A549 (cell line): ENCODE data around the gene DLGAP5. TPM values are rescaled to one million over a fixed set of nuclear protein-coding genes. Genes with fewer than 3 reads are reported as not detected.

Experiments
- ATAC-seq, 2 experiments: fragments of 200-7000 bp in 1 of 2; fragments of >200 bp in 1 of 2; cut with Nextera tagmentation in 1 of 2; cut with Tn5 transposase in 1 of 2; 3 replicates each; pipeline versions ENCODE4 v1.8.0 to v1.9.1; 2018 to 2020; ENCODE audit warnings: mild to moderate bottlenecking in 1 of 2, moderate library complexity in 1 of 2
- CTCF ChIA-PET: fragments of 300-600 bp; sonication (Branson Sonifier 250); formaldehyde crosslinking; extraction: SDS; loops from one replicate; lab custom pipeline; 2021; ENCODE audit warnings: antibody characterized with exemption, inconsistent platforms; lab: Yijun Ruan, JAX
- POLR2A ChIA-PET: fragments of 350-600 bp; formaldehyde crosslinking; extraction: SDS; loops from one replicate; lab custom pipeline; 2021; ENCODE audit warnings: antibody characterized with exemption, inconsistent platforms; lab: Yijun Ruan, JAX
- DNase-seq, 2 experiments: peaks; one replicate each; pipeline versions ENCODE4 v3.0.0 to v3.0.0-alpha.2; 2011 to 2016; ENCODE audit warnings: low read depth in 1 of 2, low spot score in 1 of 2
- FAIRE-seq: peaks from 2 replicates; lab custom pipeline; 2011; peaks lifted over from hg19 to GRCh38; lab: Jason Lieb, UNC
- H3K27ac ChIP-seq, 2 experiments: fragments of >200 bp; sonication (Bioruptor Twin); formaldehyde crosslinking; 3 replicates each; pipeline ENCODE4 v1.5.1; 2016 to 2017
- H3K4me1 ChIP-seq: fragments of >200 bp; sonication (Bioruptor Twin); formaldehyde crosslinking; 3 replicates; pipeline ENCODE4 v1.6.1; 2016
- H3K4me2 ChIP-seq: fragments of >200 bp; sonication (Bioruptor Twin); formaldehyde crosslinking; 3 replicates; pipeline ENCODE4 v1.6.1; 2016
- H3K4me3 ChIP-seq: fragments of >200 bp; sonication (Bioruptor Twin); formaldehyde crosslinking; 3 replicates; pipeline ENCODE4 v1.5.1; 2016
- H3K9me3 ChIP-seq: fragments of >200 bp; sonication (Bioruptor Twin); formaldehyde crosslinking; 3 replicates; pipeline ENCODE4 v1.6.1; 2016
- CBX2 ChIP-seq: fragments of 200-600 bp; sonication (generic); IDR thresholded peaks from 2 replicates; pipeline ENCODE4 v1.6.1; 2016; ENCODE audit warnings: low read depth, mild to moderate bottlenecking, borderline replicate concordance
- GATA3 ChIP-seq: IDR thresholded peaks from 2 replicates; pipeline ENCODE4 v1.6.1; 2012; ENCODE audit warnings: borderline replicate concordance
- HDAC2 ChIP-seq: fragments of 200-600 bp; sonication (generic); IDR thresholded peaks from 2 replicates; pipeline ENCODE4 v1.6.1; 2016
- HEYL ChIP-seq: fragments of 250-450 bp; sonication (Bioruptor Pico); IDR thresholded peaks from 2 replicates; pipeline ENCODE4 v1.8.0; 2021; ENCODE audit warnings: mild to moderate bottlenecking, moderate library complexity
- HOXA7 ChIP-seq: fragments of 250-450 bp; sonication (Bioruptor Pico); IDR thresholded peaks from 2 replicates; pipeline ENCODE4 v1.5.0; 2020; ENCODE audit warnings: mild to moderate bottlenecking, moderate library complexity
- JUNB ChIP-seq: fragments of >200 bp; sonication (Bioruptor Twin); formaldehyde crosslinking; IDR thresholded peaks from 2 replicates; pipeline ENCODE4 v1.6.1; 2016
- KDM1A ChIP-seq: fragments of 200-600 bp; sonication (generic); IDR thresholded peaks from 2 replicates; pipeline ENCODE4 v1.6.1; 2016; ENCODE audit warnings: low read depth, mild to moderate bottlenecking
- KDM5A ChIP-seq: fragments of 200-600 bp; sonication (generic); IDR thresholded peaks from 2 replicates; pipeline ENCODE4 v1.6.1; 2016; ENCODE audit warnings: antibody characterized with exemption, mild to moderate bottlenecking
- MAZ ChIP-seq: fragments of 150-350 bp; IDR thresholded peaks from 2 replicates; pipeline ENCODE4 v1.6.1; 2014; ENCODE audit warnings: antibody characterized with exemption, low read depth, low read length, borderline replicate concordance
- MYC ChIP-seq: IDR thresholded peaks from 2 replicates; pipeline ENCODE4 v1.6.1; 2012; ENCODE audit warnings: mild to moderate bottlenecking, inconsistent platforms, low read length, improper control_type of control experiment, borderline replicate concordance
- NR3C1 ChIP-seq: fragments of >200 bp; sonication (Bioruptor Twin); formaldehyde crosslinking; IDR thresholded peaks from 3 replicates; pipeline ENCODE4 v1.6.1; 2017
- POLR2A ChIP-seq: IDR thresholded peaks from 2 replicates; pipeline ENCODE4 v1.6.1; 2012; ENCODE audit warnings: mild to moderate bottlenecking, low read length
- RCOR1 ChIP-seq: fragments of 150-350 bp; IDR thresholded peaks from 2 replicates; pipeline ENCODE4 v1.6.1; 2014; ENCODE audit warnings: antibody characterized with exemption, low read length, low read depth
- RFX5 ChIP-seq: fragments of 450-650 bp; IDR thresholded peaks from 2 replicates; pipeline ENCODE4 v1.7.1; 2014; ENCODE audit warnings: antibody characterized with exemption, mild to moderate bottlenecking, moderate library complexity
- SMC3 ChIP-seq: fragments of >200 bp; sonication (Bioruptor Twin); formaldehyde crosslinking; IDR thresholded peaks from 3 replicates; pipeline ENCODE4 v1.6.1; 2018; ENCODE audit warnings: inconsistent platforms
- TFCP2L1 ChIP-seq: fragments of 250-450 bp; sonication (Bioruptor Pico); IDR thresholded peaks from 2 replicates; pipeline ENCODE4 v1.5.0; 2021; ENCODE audit warnings: mild to moderate bottlenecking
- ZC3H11A ChIP-seq: fragments of 450-650 bp; IDR thresholded peaks from 2 replicates; pipeline ENCODE4 v1.6.1; 2014; ENCODE audit warnings: antibody characterized with exemption, mild to moderate bottlenecking
- WGBS: methylation state at CpG from one replicate; pipeline ENCODE4 v1.1.6; 2017; ENCODE audit errors: missing lambda C conversion rate; 5-methylcytosine and 5-hydroxymethylcytosine counted together
- polyA plus RNA-seq, 4 experiments: library from polyadenylated mRNA; depleted of rRNA in 3 of 4; stranded (reverse); fragments of >200 nt; fragmentation: RNase III in 1 of 4; extraction: RNeasy Plus Mini Kit Qiagen cat#74134 plus additional on column Dnase treatment in 1 of 4; gene quantifications; 2 replicates in 3 of 4; 3 replicates in 1 of 4; pipeline ENCODE4 v1.2.3, GENCODE V29; 2011 to 2017
- TF ChIP-seq, protein P1 (sequence below): fragments of >200 bp; sonication (Bioruptor Twin); formaldehyde crosslinking; IDR thresholded peaks from 3 replicates; pipeline ENCODE4 v1.5.1; 2016
- TF ChIP-seq, protein P2 (sequence below): fragments of 200-600 bp; sonication (generic); IDR thresholded peaks from 2 replicates; pipeline ENCODE4 v1.6.1; 2016; ENCODE audit warnings: antibody characterized with exemption, mild to moderate bottlenecking, moderate library complexity
- TF ChIP-seq, protein P3 (sequence below): fragments of 250-450 bp; sonication (Bioruptor Pico); IDR thresholded peaks from 2 replicates; pipeline ENCODE4 v1.5.0; 2021; ENCODE audit warnings: mild to moderate bottlenecking, moderate library complexity, borderline replicate concordance
- TF ChIP-seq, protein P4 (sequence below): fragments of >200 bp; sonication (Bioruptor Twin); formaldehyde crosslinking; IDR thresholded peaks from 2 replicates; pipeline ENCODE4 v1.6.1; 2016
- TF ChIP-seq, protein P5 (sequence below): IDR thresholded peaks from 2 replicates; pipeline ENCODE4 v1.6.1; 2012

Gene DLGAP5
- polyA plus RNA-seq, 2 of the 4 experiments (the other 2 are of a cell fraction) = 46.1 to 46.6 TPM

DNA sequence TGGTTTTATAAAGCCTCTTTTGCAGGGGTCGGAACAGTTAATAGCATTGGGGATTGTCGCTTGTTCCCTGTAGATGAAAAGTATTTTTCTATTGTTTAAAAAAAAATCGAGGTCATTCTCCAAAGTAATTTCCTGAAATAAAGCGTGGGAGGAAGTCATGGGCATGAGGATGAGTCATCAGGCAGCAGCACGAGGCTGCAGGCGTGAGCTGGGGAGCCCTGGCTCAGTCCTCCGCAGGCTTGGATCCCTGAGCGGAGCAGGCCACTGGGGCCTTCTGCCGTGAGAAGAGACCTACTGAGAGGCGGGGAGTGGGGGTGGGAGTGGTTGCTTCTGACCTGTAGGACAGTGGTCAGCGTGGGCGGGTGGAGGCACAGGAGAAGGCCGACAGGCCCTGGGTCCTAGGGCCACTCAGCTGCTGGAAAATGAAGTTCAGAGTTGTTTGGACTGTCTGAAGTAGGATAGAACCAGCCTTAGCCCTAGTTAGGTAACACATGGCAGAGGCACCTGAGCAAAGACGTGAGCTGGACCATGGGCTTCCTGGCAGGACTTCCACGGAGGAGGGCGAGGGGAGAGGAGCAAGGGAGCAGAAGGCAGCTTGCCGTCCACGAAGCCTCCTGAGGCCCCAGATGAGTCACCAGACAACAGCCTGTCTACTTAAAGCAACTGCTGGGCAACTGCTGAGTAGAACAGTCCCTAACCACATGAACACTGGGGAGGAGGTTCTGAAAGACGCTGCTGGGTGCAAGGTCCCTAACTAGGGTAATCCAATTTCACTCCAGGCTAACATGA is 83.4 kb downstream of the DLGAP5 start (continued):
- TF ChIP-seq RFX5 = no peak
- TF ChIP-seq ZC3H11A = no peak

DNA sequence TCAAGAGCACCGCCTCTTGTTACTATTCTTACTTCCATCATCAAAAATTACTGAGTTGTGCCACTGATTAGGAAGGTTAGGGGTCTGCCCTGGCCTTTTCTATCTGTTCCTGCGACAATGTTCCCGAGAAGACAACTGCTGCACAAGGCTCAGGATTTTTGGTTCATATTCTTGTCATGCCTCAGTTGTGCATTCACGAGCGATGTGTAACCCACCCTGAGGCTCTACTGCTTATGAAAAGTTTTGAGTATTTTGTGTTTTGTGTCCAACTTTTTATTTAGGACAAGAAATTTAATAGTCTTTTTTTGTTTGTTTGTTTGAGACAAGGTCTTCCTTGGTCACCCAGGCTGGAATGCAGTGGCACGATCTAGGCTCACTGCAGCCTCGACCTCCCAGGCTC is 85.4 kb downstream of the DLGAP5 start:
- peaks cover 11% of the 10 kb centered on the region for H3K9me3 ChIP-seq
- ATAC-seq = no peak
- ChIA-PET CTCF (interaction anchor here (2.5 kb wide), 1 partner anchor 55 kb away, joined by 9 read pairs; no protein-coding TSS in a partner anchor), POLR2A (no interaction called here)
- peaks cover 41% of the 10 kb centered on the region for H3K4me1 ChIP-seq
- 94% methylated on average over 7 of the region's 7 CpGs for WGBS
- FAIRE-seq = no peak
- H3K27ac ChIP-seq = peak overlapping the region in 1 of 2 experiments; percentile 1; a peak in 1 of 6 replicates
- no peak for TF ChIP-seq KDM1A
- TF ChIP-seq KDM5A = no peak
- no peak for TF ChIP-seq HOXA7 (CRISPR knock-in tag)
- no peak for TF ChIP-seq HDAC2
- TF ChIP-seq, protein P1, sequence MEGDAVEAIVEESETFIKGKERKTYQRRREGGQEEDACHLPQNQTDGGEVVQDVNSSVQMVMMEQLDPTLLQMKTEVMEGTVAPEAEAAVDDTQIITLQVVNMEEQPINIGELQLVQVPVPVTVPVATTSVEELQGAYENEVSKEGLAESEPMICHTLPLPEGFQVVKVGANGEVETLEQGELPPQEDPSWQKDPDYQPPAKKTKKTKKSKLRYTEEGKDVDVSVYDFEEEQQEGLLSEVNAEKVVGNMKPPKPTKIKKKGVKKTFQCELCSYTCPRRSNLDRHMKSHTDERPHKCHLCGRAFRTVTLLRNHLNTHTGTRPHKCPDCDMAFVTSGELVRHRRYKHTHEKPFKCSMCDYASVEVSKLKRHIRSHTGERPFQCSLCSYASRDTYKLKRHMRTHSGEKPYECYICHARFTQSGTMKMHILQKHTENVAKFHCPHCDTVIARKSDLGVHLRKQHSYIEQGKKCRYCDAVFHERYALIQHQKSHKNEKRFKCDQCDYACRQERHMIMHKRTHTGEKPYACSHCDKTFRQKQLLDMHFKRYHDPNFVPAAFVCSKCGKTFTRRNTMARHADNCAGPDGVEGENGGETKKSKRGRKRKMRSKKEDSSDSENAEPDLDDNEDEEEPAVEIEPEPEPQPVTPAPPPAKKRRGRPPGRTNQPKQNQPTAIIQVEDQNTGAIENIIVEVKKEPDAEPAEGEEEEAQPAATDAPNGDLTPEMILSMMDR = no peak
- TF ChIP-seq MAZ = no peak
- TF ChIP-seq, protein P2, sequence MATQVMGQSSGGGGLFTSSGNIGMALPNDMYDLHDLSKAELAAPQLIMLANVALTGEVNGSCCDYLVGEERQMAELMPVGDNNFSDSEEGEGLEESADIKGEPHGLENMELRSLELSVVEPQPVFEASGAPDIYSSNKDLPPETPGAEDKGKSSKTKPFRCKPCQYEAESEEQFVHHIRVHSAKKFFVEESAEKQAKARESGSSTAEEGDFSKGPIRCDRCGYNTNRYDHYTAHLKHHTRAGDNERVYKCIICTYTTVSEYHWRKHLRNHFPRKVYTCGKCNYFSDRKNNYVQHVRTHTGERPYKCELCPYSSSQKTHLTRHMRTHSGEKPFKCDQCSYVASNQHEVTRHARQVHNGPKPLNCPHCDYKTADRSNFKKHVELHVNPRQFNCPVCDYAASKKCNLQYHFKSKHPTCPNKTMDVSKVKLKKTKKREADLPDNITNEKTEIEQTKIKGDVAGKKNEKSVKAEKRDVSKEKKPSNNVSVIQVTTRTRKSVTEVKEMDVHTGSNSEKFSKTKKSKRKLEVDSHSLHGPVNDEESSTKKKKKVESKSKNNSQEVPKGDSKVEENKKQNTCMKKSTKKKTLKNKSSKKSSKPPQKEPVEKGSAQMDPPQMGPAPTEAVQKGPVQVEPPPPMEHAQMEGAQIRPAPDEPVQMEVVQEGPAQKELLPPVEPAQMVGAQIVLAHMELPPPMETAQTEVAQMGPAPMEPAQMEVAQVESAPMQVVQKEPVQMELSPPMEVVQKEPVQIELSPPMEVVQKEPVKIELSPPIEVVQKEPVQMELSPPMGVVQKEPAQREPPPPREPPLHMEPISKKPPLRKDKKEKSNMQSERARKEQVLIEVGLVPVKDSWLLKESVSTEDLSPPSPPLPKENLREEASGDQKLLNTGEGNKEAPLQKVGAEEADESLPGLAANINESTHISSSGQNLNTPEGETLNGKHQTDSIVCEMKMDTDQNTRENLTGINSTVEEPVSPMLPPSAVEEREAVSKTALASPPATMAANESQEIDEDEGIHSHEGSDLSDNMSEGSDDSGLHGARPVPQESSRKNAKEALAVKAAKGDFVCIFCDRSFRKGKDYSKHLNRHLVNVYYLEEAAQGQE = no peak
- TF ChIP-seq, protein P3, sequence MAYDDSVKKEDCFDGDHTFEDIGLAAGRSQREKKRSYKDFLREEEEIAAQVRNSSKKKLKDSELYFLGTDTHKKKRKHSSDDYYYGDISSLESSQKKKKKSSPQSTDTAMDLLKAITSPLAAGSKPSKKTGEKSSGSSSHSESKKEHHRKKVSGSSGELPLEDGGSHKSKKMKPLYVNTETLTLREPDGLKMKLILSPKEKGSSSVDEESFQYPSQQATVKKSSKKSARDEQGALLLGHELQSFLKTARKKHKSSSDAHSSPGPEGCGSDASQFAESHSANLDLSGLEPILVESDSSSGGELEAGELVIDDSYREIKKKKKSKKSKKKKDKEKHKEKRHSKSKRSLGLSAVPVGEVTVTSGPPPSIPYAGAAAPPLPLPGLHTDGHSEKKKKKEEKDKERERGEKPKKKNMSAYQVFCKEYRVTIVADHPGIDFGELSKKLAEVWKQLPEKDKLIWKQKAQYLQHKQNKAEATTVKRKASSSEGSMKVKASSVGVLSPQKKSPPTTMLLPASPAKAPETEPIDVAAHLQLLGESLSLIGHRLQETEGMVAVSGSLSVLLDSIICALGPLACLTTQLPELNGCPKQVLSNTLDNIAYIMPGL (CRISPR knock-in tag) = no peak
- no peak for TF ChIP-seq RCOR1
- no peak for TF ChIP-seq SMC3
- TF ChIP-seq GATA3 = no peak
- TF ChIP-seq, protein P4, sequence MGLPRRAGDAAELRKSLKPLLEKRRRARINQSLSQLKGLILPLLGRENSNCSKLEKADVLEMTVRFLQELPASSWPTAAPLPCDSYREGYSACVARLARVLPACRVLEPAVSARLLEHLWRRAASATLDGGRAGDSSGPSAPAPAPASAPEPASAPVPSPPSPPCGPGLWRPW = no peak
- TF ChIP-seq, protein P5, sequence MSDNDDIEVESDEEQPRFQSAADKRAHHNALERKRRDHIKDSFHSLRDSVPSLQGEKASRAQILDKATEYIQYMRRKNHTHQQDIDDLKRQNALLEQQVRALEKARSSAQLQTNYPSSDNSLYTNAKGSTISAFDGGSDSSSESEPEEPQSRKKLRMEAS = no peak
- TF ChIP-seq JUNB = no peak
- no peak for TF ChIP-seq TFCP2L1
- TF ChIP-seq NR3C1 = no peak
- TF ChIP-seq CBX2 = no peak
- TF ChIP-seq MYC = no peak
- TF ChIP-seq HEYL = no peak
- no peak for TF ChIP-seq POLR2A
- H3K4me3 ChIP-seq = no peak overlapping the region
- no peak for DNase-seq
- no peak overlapping the region for H3K4me2 ChIP-seq
